Aorta (tissue), 5 donors: ENCODE data around the gene IGF1R. TPM values are rescaled to one million over a fixed set of nuclear protein-coding genes. Genes with fewer than 3 reads are reported as not detected.

Source experiments
- ATAC-seq: fragments of 200-7000 bp; cut with Tn5 transposase; one replicate; pipeline ENCODE4 v1.9.1; 2022; ENCODE audit warnings: moderate library complexity; ENCODE audit not compliant: low FRiP score
- DNase-seq, 2 donors: peaks; one replicate each; pipeline ENCODE4 v3.0.0-alpha.2; 2020
- H3K27ac ChIP-seq, 2 donors: one replicate each; pipeline ENCODE4 v1.5.1; 2013; ENCODE audit warnings: low read length in 2 of 2, mild to moderate bottlenecking in 2 of 2, moderate library complexity in 2 of 2, control low read depth in 1 of 2, inconsistent platforms in 1 of 2, low read depth in 1 of 2
- H3K27me3 ChIP-seq, 2 donors: one replicate each; pipeline ENCODE4 v1.6.1; 2013; ENCODE audit warnings: control low read depth in 1 of 2, low read length in 1 of 2, mild to moderate bottlenecking in 1 of 2, moderate library complexity in 1 of 2; ENCODE audit not compliant: insufficient read depth in 2 of 2, control insufficient read depth in 1 of 2
- H3K36me3 ChIP-seq, 2 donors: one replicate each; pipeline ENCODE4 v1.6.1; 2013; ENCODE audit warnings: control low read depth in 1 of 2, low read length in 1 of 2, mild to moderate bottlenecking in 1 of 2; ENCODE audit not compliant: insufficient read depth in 2 of 2, control insufficient read depth in 1 of 2
- H3K4me1 ChIP-seq, 2 donors: one replicate each; pipeline ENCODE4 v1.6.1; 2013; ENCODE audit warnings: low read length in 2 of 2, control low read depth in 1 of 2, mild to moderate bottlenecking in 1 of 2, moderate library complexity in 1 of 2; ENCODE audit not compliant: insufficient read depth in 2 of 2, control insufficient read depth in 1 of 2
- H3K4me3 ChIP-seq, 2 donors: one replicate each; pipeline ENCODE4 v1.5.1; 2013; ENCODE audit warnings: low read length in 2 of 2, control low read depth in 1 of 2, mild to moderate bottlenecking in 1 of 2
- H3K9me3 ChIP-seq: one replicate; pipeline ENCODE4 v1.6.1; 2013; ENCODE audit warnings: mild to moderate bottlenecking, low read length; ENCODE audit not compliant: control insufficient read depth
- WGBS, 2 donors: extraction: QIAGEN DNeasy Blood & Tissue Kit; methylation state at CpG; one replicate each; pipeline ENCODE4 v1.1.7; 2013; 5-methylcytosine and 5-hydroxymethylcytosine counted together
- intact Hi-C, 2 donors: fragments of 100-400 bp; cut with DNase I; formaldehyde crosslinking; loops; one replicate each; pipeline versions ENCODE4 v1.14.2 to v1.15.0; 2022
- polyA plus RNA-seq, 2 donors: library from polyadenylated mRNA; stranded (reverse); fragments of 200-250 nt; gene quantifications; one replicate each; pipeline ENCODE4 v1.2.3, GENCODE V29; 2013
- total RNA-seq, 2 donors: library from RNA; stranded (reverse); fragmentation: NEBNext Ultra II Directional; extraction: Animal tissue kit (Norgen Biotek cat#: 25700); gene quantifications; one replicate each; pipeline ENCODE4 v1.2.1, GENCODE V29; 2021
- donor health status: healthy with polysubstance abuse.
- donor health status: Bipolar disorder and iron deficiency.
- donor health status: DM: no; HTN: no; CAD: no.
- donor health status: DM: no; HTN: no; CAD: no.
- donor health status: DM: yes; HTN: yes; CAD: no.

IGF1R gene
- total and polyA plus RNA-seq, 4 donors: 7.5 to 137 (median 50.7) TPM

DNA sequence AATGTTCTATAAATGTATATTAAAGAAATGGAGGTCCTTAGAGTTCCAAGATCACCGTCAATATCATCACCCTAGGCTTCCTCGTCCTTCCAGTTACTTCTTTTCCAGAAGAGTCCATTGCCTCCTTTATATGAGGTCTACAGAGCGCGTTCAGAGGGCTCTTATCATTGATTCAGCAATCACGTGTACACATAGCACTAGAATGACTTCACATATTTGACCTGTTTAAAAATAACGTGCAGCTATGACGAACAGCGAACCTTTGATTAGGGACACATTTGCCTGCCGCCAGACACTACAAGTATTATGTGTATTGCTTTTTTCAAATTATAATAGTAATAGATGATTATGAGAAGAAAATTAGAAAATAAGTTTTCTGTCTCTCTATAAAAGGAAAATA is 26.0 kb downstream of the IGF1R start:
- WGBS, 2 donors: 4 to 8% methylated on average over 9 of the region's 9 CpGs
- H3K4me1 ChIP-seq: peaks cover 6 to 25% of the 10 kb centered on the region in 2 donors
- intact Hi-C loops: loop anchor here (5.0 kb wide), 1 partner anchor 53 kb away; no protein-coding TSS in a partner anchor
- no peaks in the 10 kb centered on the region for H3K27me3 ChIP-seq
- peak overlapping the region; percentile 48 to 78 for H3K27ac ChIP-seq
- no peaks in the 10 kb centered on the region for H3K9me3 ChIP-seq
- ATAC-seq: peak; percentile 63
- no peaks in the 10 kb centered on the region for H3K36me3 ChIP-seq
- no peak overlapping the region for H3K4me3 ChIP-seq
- DNase-seq: no peak

DNA sequence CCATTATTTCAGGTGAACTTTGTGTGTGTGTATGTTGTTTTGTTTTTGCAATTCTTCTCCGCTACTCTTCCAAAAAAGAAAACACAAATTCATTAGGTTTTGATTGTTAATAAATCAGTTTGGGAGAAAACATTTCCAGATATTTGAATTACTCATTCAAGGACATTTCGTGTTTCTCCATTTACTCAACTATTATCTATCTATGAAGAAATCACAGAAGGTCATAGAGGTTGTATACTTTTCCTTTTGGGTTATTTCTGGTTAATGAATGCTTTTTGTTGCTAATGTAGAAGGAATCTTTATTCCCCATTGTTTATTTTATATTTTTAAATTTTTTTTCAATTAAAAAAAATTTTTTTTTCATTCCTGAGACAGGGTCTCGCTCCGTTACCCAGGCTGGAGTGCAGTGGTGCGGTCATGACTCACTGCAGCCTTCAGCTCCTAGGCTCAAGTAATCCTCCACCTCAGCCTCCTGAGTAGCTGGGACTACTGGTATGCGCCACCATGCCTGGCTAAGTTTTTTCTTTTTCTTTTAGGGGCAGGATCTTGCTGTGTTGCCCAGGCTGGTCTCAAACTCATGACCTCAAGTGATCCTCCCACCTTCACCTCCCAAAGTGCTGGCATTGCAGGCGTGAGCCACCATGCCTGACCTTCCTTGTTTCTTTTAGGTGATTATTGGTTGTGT is 28.4 kb downstream of the IGF1R start:
- Histone ChIP-seq H3K27ac (peak overlapping the region in 1 of 2 donors; percentile 8), H3K27me3 (no peaks in the 10 kb centered on the region), H3K36me3 (no peaks in the 10 kb centered on the region), H3K9me3 (no peaks in the 10 kb centered on the region), H3K4me1 (peaks cover 3 to 11% of the 10 kb centered on the region in 2 donors), H3K4me3 (no peak overlapping the region)
- 90 to 92% methylated on average over 7 of the region's 7 CpGs for WGBS, 2 donors
- intact Hi-C loops: no loop called here
- ATAC-seq: no peak
- DNase-seq: no peak

- ATAC-seq: no peak
These were observed 29.2 kb downstream of the IGF1R start for GRCh38 chr15:98677345-98678059.

GRCh38 chr15:98678484-98678883 is 30.1 kb downstream of the IGF1R start:
- DNase-seq: no peak
- intact Hi-C loops: no loop called here
- no peak for ATAC-seq
- H3K27me3 ChIP-seq: no peaks in the 10 kb centered on the region
- H3K4me1 ChIP-seq: peaks cover 2 to 8% of the 10 kb centered on the region in 2 donors
- H3K27ac ChIP-seq: no peak overlapping the region
- no peaks in the 10 kb centered on the region for H3K36me3 ChIP-seq
- H3K4me3 ChIP-seq: no peak overlapping the region
- H3K9me3 ChIP-seq: no peaks in the 10 kb centered on the region
- 96% methylated on average over 7 of the region's 7 CpGs for WGBS, 2 donors

More at GRCh38 chr15:98677345-98678059, 29.2 kb downstream of the IGF1R start:
- intact Hi-C loops: no loop called here
- Histone ChIP-seq H3K9me3 (no peaks in the 10 kb centered on the region), H3K36me3 (no peaks in the 10 kb centered on the region), H3K27me3 (no peaks in the 10 kb centered on the region), H3K27ac (peak overlapping the region; percentile 1 to 80), H3K4me3 (no peak overlapping the region), H3K4me1 (peaks cover 3 to 11% of the 10 kb centered on the region in 2 donors)
- 61 to 64% methylated on average over 5 of the region's 5 CpGs for WGBS, 2 donors
- DNase-seq: no peak

GRCh38 chr15:98681061-98681460 is 32.7 kb downstream of the IGF1R start:
- 93 to 95% methylated on average over 7 of the region's 7 CpGs for WGBS, 2 donors
- no peaks in the 10 kb centered on the region for H3K27me3 ChIP-seq
- H3K4me3 ChIP-seq: no peak overlapping the region
- H3K36me3 ChIP-seq: no peaks in the 10 kb centered on the region
- intact Hi-C loops: no loop called here
- ATAC-seq: no peak
- no peak overlapping the region for H3K27ac ChIP-seq
- H3K4me1 ChIP-seq: peaks cover 0 to 10% of the 10 kb centered on the region in 2 donors
- no peak for DNase-seq
- no peaks in the 10 kb centered on the region for H3K9me3 ChIP-seq

- peaks cover 0 to 12% of the 10 kb centered on the region in 2 donors for H3K4me1 ChIP-seq
- 40 to 46% methylated on average over 9 of the region's 9 CpGs for WGBS, 2 donors
- no peak for DNase-seq
These were observed 34.8 kb downstream of the IGF1R start for GRCh38 chr15:98682992-98683701.

GRCh38 chr15:98683831-98684230 is 35.5 kb downstream of the IGF1R start:
- 40 to 49% methylated on average over 5 of the region's 5 CpGs for WGBS, 2 donors
- no peaks in the 10 kb centered on the region for H3K9me3 ChIP-seq
- H3K4me1 ChIP-seq: peaks cover 0 to 12% of the 10 kb centered on the region in 2 donors
- ATAC-seq: no peak
- peak overlapping the region in 1 of 2 donors; percentile 16 for H3K27ac ChIP-seq
- H3K4me3 ChIP-seq: no peak overlapping the region
- no peaks in the 10 kb centered on the region for H3K27me3 ChIP-seq
- no peaks in the 10 kb centered on the region for H3K36me3 ChIP-seq
- intact Hi-C loops: no loop called here
- no peak for DNase-seq

More at GRCh38 chr15:98682992-98683701, 34.8 kb downstream of the IGF1R start:
- no peak overlapping the region for H3K4me3 ChIP-seq
- H3K27ac ChIP-seq: no peak overlapping the region
- H3K36me3 ChIP-seq: no peaks in the 10 kb centered on the region
- H3K27me3 ChIP-seq: no peaks in the 10 kb centered on the region
- no peaks in the 10 kb centered on the region for H3K9me3 ChIP-seq
- no peak for ATAC-seq
- intact Hi-C loops: no loop called here

DNA sequence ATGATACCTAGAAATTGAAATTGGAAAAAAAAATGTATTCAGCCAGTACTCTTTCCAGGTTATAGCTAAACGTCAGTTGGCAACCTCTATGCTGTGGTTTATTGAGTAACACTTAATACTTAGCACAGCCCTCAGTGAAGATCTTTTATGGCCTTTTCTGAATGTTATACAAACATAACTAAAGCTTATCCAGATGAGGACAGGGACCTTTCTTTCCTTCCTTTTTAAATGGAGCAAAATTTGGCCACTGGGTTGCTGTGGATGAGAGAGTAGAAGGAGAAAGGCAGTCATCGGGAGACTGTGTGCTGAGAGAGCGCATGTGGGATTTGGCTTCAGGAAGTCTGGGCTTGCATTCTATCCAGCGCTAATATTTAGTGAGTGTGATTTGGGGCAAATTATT is 36.1 kb downstream of the IGF1R start:
- intact Hi-C loops: no loop called here
- H3K36me3 ChIP-seq: no peaks in the 10 kb centered on the region
- peak overlapping the region; percentile 8 to 55 for H3K27ac ChIP-seq
- WGBS, 2 donors: 12 to 19% methylated on average over 4 of the region's 4 CpGs
- DNase-seq (no peak), ATAC-seq (peak; percentile 68)
- H3K4me3 ChIP-seq: no peak overlapping the region
- H3K4me1 ChIP-seq: peaks cover 0 to 12% of the 10 kb centered on the region in 2 donors
- H3K9me3 ChIP-seq: no peaks in the 10 kb centered on the region
- no peaks in the 10 kb centered on the region for H3K27me3 ChIP-seq
